HG03565 (cell line): Measurements from ENCODE around the gene UST.
"Not testable (repeated sequence)": the region's sequence is repeated elsewhere in the genome, so short reads cannot be mapped to it uniquely, and the experiment has no call there.

ENCODE experiments used
- ATAC-seq: cut with Tn5 transposase; IDR thresholded peaks from one replicate; pipeline ENCODE4 v1.9.1; 2021; ENCODE audit warnings: mild to moderate bottlenecking, moderate library complexity; ENCODE audit not compliant: unreplicated experiment

Gene UST

GRCh38 chr6:148891405-148891783, 144.6 kb downstream of the UST start:
- no peak for ATAC-seq

DNA sequence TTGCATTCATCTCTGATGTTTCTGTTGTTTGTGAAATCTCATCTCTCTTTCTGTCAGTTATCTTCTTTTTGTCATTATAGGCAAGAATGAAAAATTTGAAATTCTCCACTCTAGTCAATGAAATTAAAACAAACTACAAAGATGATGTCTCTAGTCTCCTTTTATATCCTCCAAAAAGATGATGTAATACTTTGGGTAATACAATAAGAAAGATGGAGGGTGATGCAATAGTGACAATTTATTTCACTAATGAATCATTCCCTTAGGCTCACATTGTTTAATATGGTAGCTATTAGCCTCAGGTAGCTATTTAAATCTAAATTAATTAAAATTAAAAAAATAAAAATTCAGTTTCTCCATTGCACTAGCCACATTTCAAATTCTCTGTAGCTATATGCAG, 145.4 kb downstream of the UST start:
- no peak for ATAC-seq

- no peak for ATAC-seq
Measured at GRCh38 chr6:148893073-148893472, 146.2 kb downstream of the UST start.

GRCh38 chr6:148893481-148893880, 146.7 kb downstream of the UST start:
- no peak for ATAC-seq

DNA sequence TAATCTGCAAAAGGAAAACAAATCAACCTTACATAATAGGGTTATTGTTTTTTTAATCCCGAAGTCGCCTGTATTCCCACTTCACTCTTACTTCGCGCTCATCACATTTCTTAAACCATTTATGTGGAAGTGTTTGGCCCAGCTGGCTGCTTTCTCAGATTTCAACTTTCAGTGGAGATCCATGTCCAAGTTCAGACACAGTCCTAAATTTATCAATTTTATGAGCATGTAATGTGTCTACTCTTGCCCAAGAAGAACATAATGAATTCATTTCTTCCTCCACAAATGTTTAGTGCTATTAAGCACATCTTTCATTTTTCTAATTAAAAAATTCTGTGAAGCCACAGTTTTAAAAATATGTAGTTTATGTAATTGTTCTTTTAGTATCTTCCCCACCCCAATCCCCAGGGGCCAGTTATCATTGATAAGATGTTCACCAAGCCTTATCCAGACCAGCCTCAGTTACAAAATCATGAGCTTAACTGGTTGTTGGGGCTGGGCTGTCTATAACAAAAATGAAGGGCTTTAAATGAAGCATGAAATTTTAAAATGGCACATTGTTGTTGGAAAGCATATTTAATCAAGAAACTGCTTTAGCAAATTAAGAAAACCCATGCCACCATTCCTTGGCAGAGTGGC, 151.7 kb downstream of the UST start:
- ATAC-seq, result no peak

- ATAC-seq, result no peak
Measured at GRCh38 chr6:148904896-148905870, 158.4 kb downstream of the UST start.

GRCh38 chr6:148905901-148906300, 159.1 kb downstream of the UST start:
- no peak for ATAC-seq

DNA sequence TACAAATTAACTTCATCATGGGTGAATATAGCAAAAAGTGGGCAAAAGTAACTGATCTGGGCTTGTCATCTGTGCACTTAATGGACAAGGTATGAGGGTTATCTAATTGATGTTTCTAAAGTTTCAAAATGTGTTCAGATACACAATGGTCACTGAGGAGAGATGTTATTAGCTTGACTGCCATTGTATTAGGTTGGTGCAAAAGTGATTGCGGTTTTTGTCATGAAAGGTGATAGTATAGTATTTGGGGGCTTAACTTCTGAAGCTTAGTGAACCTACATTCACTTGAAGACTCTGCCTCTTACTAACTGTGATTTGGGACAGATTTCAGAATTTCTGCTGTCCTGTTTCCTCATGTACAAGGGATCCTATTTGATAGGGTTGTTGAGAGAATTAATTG, 159.6 kb downstream of the UST start:
- no peak for ATAC-seq

GRCh38 chr6:148907573-148907972, 160.7 kb downstream of the UST start:
- ATAC-seq, result peak; percentile 70

GRCh38 chr6:148912252-148912651, 165.4 kb downstream of the UST start:
- no peak for ATAC-seq

DNA sequence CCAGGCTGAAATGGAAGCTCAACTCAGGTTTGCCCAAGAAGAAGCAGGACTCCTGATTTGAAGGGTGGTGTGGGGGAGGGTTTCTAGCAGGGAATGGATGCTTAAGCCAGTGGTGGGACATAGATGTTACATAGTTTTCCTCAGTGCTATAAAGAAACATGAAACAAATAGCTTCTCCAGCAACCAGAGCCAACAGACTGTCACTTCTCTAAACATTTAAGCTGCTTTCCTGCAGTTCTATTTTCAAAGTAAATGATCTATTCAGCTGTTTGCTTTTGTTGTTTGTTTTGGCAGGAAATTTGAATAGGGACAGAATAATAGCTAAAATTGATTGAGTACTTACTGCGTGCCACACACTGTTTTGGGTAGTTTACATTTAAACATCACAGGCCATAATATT, 169.0 kb downstream of the UST start:
- ATAC-seq, result no peak

- ATAC-seq, result not testable (repeated sequence)
Measured at GRCh38 chr6:148916485-148916884, 169.7 kb downstream of the UST start.

- ATAC-seq, result no peak
Measured at GRCh38 chr6:148924226-148925012, 177.6 kb downstream of the UST start.

DNA sequence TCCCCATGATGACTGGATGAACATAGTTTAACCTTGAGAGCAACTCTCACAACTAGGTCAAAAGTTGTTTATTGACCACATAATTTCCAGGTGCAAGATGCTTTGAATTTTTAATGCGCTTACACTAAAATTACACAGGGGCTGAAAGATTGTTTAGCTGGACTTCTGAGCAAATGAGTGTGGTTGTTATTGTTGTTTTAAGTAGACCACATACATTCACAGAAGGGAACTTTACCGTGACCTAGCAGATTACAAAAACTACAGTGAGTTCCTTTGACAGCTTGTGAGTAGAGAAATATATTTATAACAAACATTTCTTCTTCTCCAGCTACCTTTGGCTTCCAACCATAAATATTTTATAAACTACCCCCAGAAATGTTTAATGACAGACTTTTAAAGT, 178.9 kb downstream of the UST start:
- no peak for ATAC-seq

DNA sequence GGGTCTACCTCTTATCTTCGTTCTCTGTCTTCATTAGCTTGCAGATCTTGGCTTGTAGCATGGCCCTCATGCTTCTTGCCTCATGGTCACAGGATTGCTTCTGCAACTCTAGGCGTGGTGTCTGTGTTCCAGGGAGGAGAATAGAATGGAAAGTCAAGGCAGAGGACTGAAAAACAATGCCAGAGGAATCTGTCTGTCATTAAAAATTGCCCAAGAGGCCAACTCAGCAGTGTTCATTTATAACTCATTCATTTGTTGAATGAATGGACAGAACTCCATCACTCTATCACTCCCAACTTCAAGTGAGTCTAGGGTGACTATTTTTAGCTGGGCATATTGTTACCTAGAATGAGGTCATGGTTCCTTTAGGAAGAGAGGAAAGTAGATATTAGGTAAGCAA, 179.6 kb downstream of the UST start:
- no peak for ATAC-seq

GRCh38 chr6:148927586-148927985, 180.8 kb downstream of the UST start:
- no peak for ATAC-seq

- no peak for ATAC-seq
Measured at GRCh38 chr6:148928811-148929210, 182.0 kb downstream of the UST start.

GRCh38 chr6:148932208-148932607, 185.4 kb downstream of the UST start:
- ATAC-seq, result no peak

DNA sequence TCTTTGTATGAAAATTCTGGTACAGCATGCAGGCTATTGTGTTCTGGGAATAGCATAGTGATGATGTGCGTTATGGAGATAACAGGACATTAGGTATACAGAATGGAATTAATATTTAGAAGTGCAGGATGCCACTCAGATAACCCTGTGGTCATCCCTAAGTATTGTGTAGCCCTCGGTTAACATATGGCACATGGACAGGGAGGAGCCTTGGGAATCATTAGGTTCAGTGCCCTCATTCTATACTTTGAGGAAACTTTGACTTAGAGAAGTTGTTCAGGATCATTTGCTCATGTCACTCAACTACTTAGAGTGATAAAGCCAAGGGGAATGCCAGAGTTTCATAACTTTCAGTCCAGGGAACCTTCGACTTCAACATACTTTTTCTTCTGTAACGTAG, 185.9 kb downstream of the UST start:
- ATAC-seq, result no peak

DNA sequence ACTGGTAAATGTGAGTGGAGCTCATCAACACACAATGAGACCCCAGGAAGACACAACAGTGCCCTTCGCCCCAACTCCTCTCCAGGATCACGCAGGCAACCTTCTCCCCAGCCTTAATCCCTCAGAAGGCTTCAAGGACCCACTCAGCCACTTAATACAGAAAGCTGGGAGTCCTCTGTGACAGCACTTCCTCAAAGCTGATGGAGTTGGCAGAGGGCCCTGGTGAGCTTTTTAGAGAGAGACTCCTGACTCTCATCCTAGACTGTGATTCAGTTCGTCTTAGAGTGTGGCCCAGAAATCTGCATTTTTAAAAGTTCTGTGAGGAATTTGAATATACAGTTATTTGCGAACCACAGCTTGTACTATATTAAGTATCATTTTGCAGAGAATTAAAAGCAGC, 187.7 kb downstream of the UST start:
- ATAC-seq, result no peak

- no peak for ATAC-seq
Measured at GRCh38 chr6:148934961-148935360, 188.1 kb downstream of the UST start.
